ENCODE measurements around the gene CCDC61. TPM values are rescaled to one million over a fixed set of nuclear protein-coding genes. Genes with fewer than 3 reads are reported as not detected.

Gene CCDC61
- total RNA-seq, 1 experiment from 2014 or later: 31.0 TPM

DNA sequence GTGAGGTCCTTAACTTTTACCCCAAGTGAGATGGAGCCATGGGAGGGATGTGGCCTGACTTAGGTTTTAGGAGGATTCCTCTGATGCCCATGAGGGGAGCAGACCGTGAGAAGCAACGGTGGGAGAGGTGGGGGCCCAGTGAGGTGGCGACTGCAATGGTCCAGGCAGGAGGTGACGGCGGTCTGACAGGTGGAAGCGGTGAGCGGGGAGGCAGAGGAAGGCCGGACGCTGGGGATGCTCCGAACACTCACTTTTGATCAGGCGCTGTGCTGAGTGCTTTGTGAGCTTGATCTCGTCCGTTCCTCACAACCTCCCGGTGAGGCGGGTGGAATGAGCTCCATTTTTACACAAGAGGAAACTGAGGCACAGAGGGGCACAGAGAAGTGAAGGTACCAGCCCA, 33.2 kb upstream of the CCDC61 start:
- Mint-ChIP-seq H3K36me3 (ENCODE audit: insufficient read depth, unreplicated experiment) (no peaks in the 10 kb centered on the region), H3K9me3 (ENCODE audit: low read depth, unreplicated experiment) (no peaks in the 10 kb centered on the region), H3K4me3 (ENCODE audit: low read depth, unreplicated experiment) (no peak overlapping the region), H3K27me3 (ENCODE audit: unreplicated experiment) (peaks cover 94% of the 10 kb centered on the region), H3K4me1 (ENCODE audit: low read depth, unreplicated experiment) (peaks cover 22% of the 10 kb centered on the region), H3K27ac (ENCODE audit: unreplicated experiment) (no peak overlapping the region)
- TF ChIP-seq, protein P1, sequence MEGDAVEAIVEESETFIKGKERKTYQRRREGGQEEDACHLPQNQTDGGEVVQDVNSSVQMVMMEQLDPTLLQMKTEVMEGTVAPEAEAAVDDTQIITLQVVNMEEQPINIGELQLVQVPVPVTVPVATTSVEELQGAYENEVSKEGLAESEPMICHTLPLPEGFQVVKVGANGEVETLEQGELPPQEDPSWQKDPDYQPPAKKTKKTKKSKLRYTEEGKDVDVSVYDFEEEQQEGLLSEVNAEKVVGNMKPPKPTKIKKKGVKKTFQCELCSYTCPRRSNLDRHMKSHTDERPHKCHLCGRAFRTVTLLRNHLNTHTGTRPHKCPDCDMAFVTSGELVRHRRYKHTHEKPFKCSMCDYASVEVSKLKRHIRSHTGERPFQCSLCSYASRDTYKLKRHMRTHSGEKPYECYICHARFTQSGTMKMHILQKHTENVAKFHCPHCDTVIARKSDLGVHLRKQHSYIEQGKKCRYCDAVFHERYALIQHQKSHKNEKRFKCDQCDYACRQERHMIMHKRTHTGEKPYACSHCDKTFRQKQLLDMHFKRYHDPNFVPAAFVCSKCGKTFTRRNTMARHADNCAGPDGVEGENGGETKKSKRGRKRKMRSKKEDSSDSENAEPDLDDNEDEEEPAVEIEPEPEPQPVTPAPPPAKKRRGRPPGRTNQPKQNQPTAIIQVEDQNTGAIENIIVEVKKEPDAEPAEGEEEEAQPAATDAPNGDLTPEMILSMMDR (IDR thresholded peaks at IDR 0.05; ENCODE audit: unreplicated experiment): no peak
- intact Hi-C loops (cut with micrococcal nuclease; ENCODE audit: unreplicated experiment): no loop called here
- no peak for DNase-seq
- CTCF ChIA-PET: interaction anchor here (1.6 kb wide), 1 partner anchor 10 kb away, joined by 4 read pairs; no protein-coding TSS in a partner anchor
- no TSS peak for BruUV-seq (replicated peaks)

DNA sequence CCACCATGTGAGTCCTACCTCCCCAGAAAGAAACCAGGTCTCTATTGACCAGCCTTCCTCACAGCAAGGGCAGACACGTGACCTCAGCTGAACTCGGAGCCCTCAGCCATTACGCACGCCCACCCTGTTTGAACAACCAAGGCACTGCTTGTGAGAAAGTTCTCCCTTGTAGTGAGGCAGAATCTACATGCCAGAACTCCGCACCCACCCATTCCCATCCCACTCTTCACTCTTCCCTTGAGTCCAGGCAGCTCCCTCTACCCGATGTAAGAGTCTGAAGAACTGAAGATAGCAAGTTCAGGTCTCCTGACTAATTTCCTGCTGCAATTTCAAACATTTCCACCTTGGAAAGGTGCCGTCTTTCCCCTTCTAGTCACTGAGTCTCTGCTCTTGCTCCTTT, 28.0 kb upstream of the CCDC61 start:
- TF ChIP-seq, protein P1 (IDR thresholded peaks at IDR 0.05; ENCODE audit: unreplicated experiment): no peak
- Mint-ChIP-seq H3K9me3 (ENCODE audit: low read depth, unreplicated experiment) (no peaks in the 10 kb centered on the region), H3K27me3 (ENCODE audit: unreplicated experiment) (peaks cover 100% of the 10 kb centered on the region), H3K4me3 (ENCODE audit: low read depth, unreplicated experiment) (no peak overlapping the region), H3K36me3 (ENCODE audit: insufficient read depth, unreplicated experiment) (no peaks in the 10 kb centered on the region), H3K27ac (ENCODE audit: unreplicated experiment) (no peak overlapping the region), H3K4me1 (ENCODE audit: low read depth, unreplicated experiment) (peaks cover 8% of the 10 kb centered on the region)
- CTCF ChIA-PET: no interaction called here
- DNase-seq: no peak
- no TSS peak for BruUV-seq (replicated peaks)
- intact Hi-C loops (cut with micrococcal nuclease; ENCODE audit: unreplicated experiment): no loop called here

DNA sequence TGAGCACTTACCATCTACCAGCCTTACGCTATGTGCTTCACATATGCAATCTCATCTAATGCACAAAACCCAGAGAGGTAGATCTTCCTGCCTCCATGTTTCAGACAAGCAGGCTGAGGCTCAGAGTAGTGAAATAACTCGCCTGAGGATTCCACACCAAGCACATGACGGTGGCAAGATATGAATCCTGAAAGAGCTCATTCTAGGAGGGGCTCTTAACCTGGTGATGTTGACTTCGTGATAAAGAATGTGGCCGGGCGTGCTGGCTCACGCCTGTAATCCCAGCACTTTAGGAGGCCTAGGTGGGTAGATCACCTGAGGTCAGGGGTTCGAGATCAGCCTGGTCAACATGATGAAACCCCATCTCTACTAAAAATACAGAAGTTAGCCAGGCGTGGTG, 26.6 kb upstream of the CCDC61 start:
- TF ChIP-seq, protein P1 (IDR thresholded peaks at IDR 0.05; ENCODE audit: unreplicated experiment): no peak
- peaks cover 96% of the 10 kb centered on the region for H3K27me3 Mint-ChIP-seq (ENCODE audit: unreplicated experiment)
- intact Hi-C loops (cut with micrococcal nuclease; ENCODE audit: unreplicated experiment): no loop called here
- no peak overlapping the region for H3K4me3 Mint-ChIP-seq (ENCODE audit: low read depth, unreplicated experiment)
- H3K36me3 Mint-ChIP-seq (ENCODE audit: insufficient read depth, unreplicated experiment): no peaks in the 10 kb centered on the region
- DNase-seq: no peak
- BruUV-seq (replicated peaks): no TSS peak
- H3K9me3 Mint-ChIP-seq (ENCODE audit: low read depth, unreplicated experiment): no peaks in the 10 kb centered on the region
- peaks cover 15% of the 10 kb centered on the region for H3K4me1 Mint-ChIP-seq (ENCODE audit: low read depth, unreplicated experiment)
- no peak overlapping the region for H3K27ac Mint-ChIP-seq (ENCODE audit: unreplicated experiment)
- CTCF ChIA-PET: interaction anchor here (1.3 kb wide), 1 partner anchor 13 kb away, joined by 3 read pairs; no protein-coding TSS in a partner anchor

DNA sequence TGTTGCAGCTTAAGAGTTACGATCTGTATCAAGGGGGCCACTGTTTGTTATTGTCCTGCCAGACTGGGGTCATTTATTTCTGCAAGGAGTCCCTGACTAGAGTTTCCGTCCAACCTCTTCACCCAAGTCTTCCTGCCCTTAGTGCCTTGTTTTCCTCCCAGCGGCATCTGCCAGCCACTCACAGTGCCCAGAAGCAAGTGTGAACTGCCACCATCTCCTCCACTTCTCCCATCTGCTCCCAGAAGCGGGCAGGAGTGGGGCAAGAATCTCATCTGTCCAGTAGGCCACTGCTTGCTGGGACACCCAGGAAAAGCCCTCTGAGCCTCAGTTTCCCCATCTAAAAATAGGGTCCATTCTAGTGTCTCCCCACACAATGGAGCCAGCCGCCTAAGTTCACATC, 25.6 kb upstream of the CCDC61 start:
- no TSS peak for BruUV-seq (replicated peaks)
- intact Hi-C loops (cut with micrococcal nuclease; ENCODE audit: unreplicated experiment): no loop called here
- Mint-ChIP-seq H3K36me3 (ENCODE audit: insufficient read depth, unreplicated experiment) (no peaks in the 10 kb centered on the region), H3K27me3 (ENCODE audit: unreplicated experiment) (peaks cover 92% of the 10 kb centered on the region), H3K4me1 (ENCODE audit: low read depth, unreplicated experiment) (peaks cover 15% of the 10 kb centered on the region), H3K9me3 (ENCODE audit: low read depth, unreplicated experiment) (no peaks in the 10 kb centered on the region), H3K27ac (ENCODE audit: unreplicated experiment) (no peak overlapping the region), H3K4me3 (ENCODE audit: low read depth, unreplicated experiment) (no peak overlapping the region)
- CTCF ChIA-PET: interaction anchor here (1.3 kb wide), 1 partner anchor 14 kb away, joined by 3 read pairs; no protein-coding TSS in a partner anchor
- TF ChIP-seq, protein P1 (IDR thresholded peaks at IDR 0.05; ENCODE audit: unreplicated experiment): no peak
- DNase-seq: no peak

All from Calu3 (cell line).